ENCODE results near the gene PIGB. TPM values are rescaled to one million over a fixed set of nuclear protein-coding genes. Genes with fewer than 3 reads are reported as not detected.

The PIGB gene
- total and polyA plus RNA-seq, 2 of the 8 experiments (the other 6 are each of a cell fraction or from before 2014, with no cell fraction given): 4.3 to 11.7 TPM

- WGBS, 2 experiments (ENCODE audit: extremely low coverage in 1 of 2, insufficient coverage in 1 of 2, insufficient read length in 1 of 2, insufficient replicate concordance in 2 of 2, low coverage in 1 of 2, low lambda C conversion rate in 2 of 2, missing lambda C conversion rate in 1 of 2): 91% methylated on average over 1 of the region's 1 CpG; no CpG with 5 or more reads in 1 of the 2 experiments
- POLR2A ChIA-PET (ENCODE audit: partially characterized antibody): no interaction called here
- no peak for FAIRE-seq
- Histone ChIP-seq H3K9me3 (ENCODE audit: insufficient read depth in 2 of 2, low read depth in 1 of 2, low read length in 1 of 2) (no peaks in the 10 kb centered on the region), H3K23me2 (ENCODE audit: low read depth, low read length) (peaks cover 7% of the 10 kb centered on the region), H2BK12ac (ENCODE audit: low read depth, low read length) (no peak overlapping the region), H3K4me1 (replicated peaks in 1 of 4; ENCODE audit: control insufficient read depth in 3 of 4, insufficient read depth in 4 of 4, low read length in 3 of 4) (0 out of 7 replicates have a peak, but pooled peaks cover 0 to 5% (median under 1%) of the 10 kb centered on the region in 4 experiments), H3K23ac (ENCODE audit: insufficient read length) (no peak overlapping the region), H4K8ac (ENCODE audit: extremely low read depth, insufficient read depth, low read length) (no peak overlapping the region), H3K4me2 (ENCODE audit: insufficient read depth in 1 of 2, low read depth in 2 of 2, low read length in 2 of 2) (no peak overlapping the region), H4K20me1 (replicated peaks in 1 of 2; ENCODE audit: control insufficient read depth in 1 of 2, insufficient read depth in 2 of 2, low read length in 2 of 2) (peaks cover 0 to 2% of the 10 kb centered on the region in 2 experiments), H3K4me3 (ENCODE audit: extremely low read depth in 1 of 4, insufficient read depth in 2 of 4, low read depth in 3 of 4, low read length in 4 of 4) (no peak overlapping the region), H3K36me3 (ENCODE audit: control insufficient read depth in 2 of 4, insufficient read depth in 4 of 4, low read length in 3 of 4) (no peaks in the 10 kb centered on the region), H3K27me3 (replicated peaks in 1 of 4; ENCODE audit: control insufficient read depth in 3 of 4, extremely low read depth in 1 of 4, insufficient read depth in 3 of 4, low read length in 3 of 4) (peaks cover 0 to 4% (median 2%) of the 10 kb centered on the region in 4 experiments; a peak in 2 of 7 replicates), H2BK15ac (ENCODE audit: low read length) (no peak overlapping the region), H4K91ac (replicated peaks; ENCODE audit: insufficient read length, low read length) (no peak overlapping the region), H4K5ac (ENCODE audit: insufficient read length, low read depth, low read length) (no peak overlapping the region), H2BK120ac (replicated peaks; ENCODE audit: low read depth, low read length) (no peak overlapping the region), H2BK5ac (ENCODE audit: low read depth, low read length) (no peak overlapping the region), H3K56ac (replicated peaks; ENCODE audit: insufficient read length, low read depth, low read length) (no peak overlapping the region), H3K18ac (ENCODE audit: extremely low read depth, low read length) (no peak overlapping the region), H2BK20ac (ENCODE audit: low read length) (no peak overlapping the region), H2AK5ac (ENCODE audit: low read depth, low read length) (no peak overlapping the region), H3K4ac (replicated peaks; ENCODE audit: insufficient read length, low read depth, low read length) (no peak overlapping the region), H2AFZ (ENCODE audit: low read length) (no peak overlapping the region), H3K27ac (ENCODE audit: low read depth, low read length) (no peak overlapping the region), H3K9ac (replicated peaks in 1 of 4; ENCODE audit: extremely low read depth in 1 of 4, low read depth in 3 of 4, low read length in 3 of 4) (no peak overlapping the region), H3K79me2 (ENCODE audit: control insufficient read depth in 1 of 2, insufficient read depth in 2 of 2, low read length in 2 of 2) (no peaks in the 10 kb centered on the region), H3K14ac (ENCODE audit: insufficient read length) (no peak overlapping the region), H3K79me1 (ENCODE audit: low read depth, low read length) (no peaks in the 10 kb centered on the region)
- DNase-seq (ENCODE audit: low read depth in 1 of 2, low spot score in 2 of 2): no peak
- CTCF ChIA-PET (ENCODE audit: partially characterized antibody): no interaction called here
- no peak for TF ChIP-seq KDM1A (IDR thresholded peaks at IDR 0.05; ENCODE audit: borderline replicate concordance, low read length)
- TF ChIP-seq USF2 (IDR thresholded peaks at IDR 0.05; ENCODE audit: low read length): no peak
- no peak for TF ChIP-seq MAFK (IDR thresholded peaks at IDR 0.05; ENCODE audit: low read depth, low read length)
- no peak for TF ChIP-seq CHD2 (IDR thresholded peaks at IDR 0.05; ENCODE audit: low read length)
Measured at GRCh38 chr15:55284426-55284825, 34.6 kb upstream of the PIGB start.

Measured in H1 (cell line).